ENCODE results near the gene ROCK2. TPM values are rescaled to one million over a fixed set of nuclear protein-coding genes. Genes with fewer than 3 reads are reported as not detected.

The ROCK2 gene
- polyA plus RNA-seq, 2 of the 4 experiments (the other 2 are of a cell fraction), result 34.0 to 38.7 TPM

GRCh38 chr2:11212645-11213044 is 131.8 kb downstream of the ROCK2 start:
- FAIRE-seq (no peak), DNase-seq (ENCODE audit: low read depth in 1 of 2, low spot score in 1 of 2) (no peak)
- CTCF ChIA-PET, result interaction anchor here (0.8 to 1.9 kb wide), 3 partner anchors 9 to 199 kb away, joined by 3 to 7 read pairs (median 5); a partner anchor contains a TSS

DNA sequence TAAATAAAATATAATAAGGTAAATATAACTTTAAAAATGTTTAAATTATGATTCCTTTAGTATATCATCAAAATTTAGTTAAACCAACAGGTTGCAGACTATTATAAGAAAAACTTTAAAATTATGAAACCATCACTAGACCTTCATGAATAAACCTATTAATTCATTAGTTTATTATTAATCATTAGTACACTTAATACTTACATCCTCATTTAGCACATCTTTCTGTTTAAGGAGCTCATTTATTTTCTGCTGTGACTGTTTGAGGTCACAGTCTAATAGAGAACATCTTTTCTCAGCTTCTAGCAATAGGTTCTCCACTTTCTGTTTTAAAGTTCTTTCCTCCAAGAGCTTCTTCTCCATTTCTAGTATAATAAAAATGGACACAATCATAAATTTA is 136.4 kb downstream of the ROCK2 start:
- ChIA-PET CTCF (interaction anchor here (0.6 to 2.6 kb wide), 4 partner anchors 24 to 239 kb away, joined by 3 to 15 read pairs (median 4); a partner anchor contains a TSS), POLR2A (no interaction called here)
- no peak overlapping the region for H3K27ac ChIP-seq
- no peak overlapping the region for H3K4me2 ChIP-seq
- no peak for FAIRE-seq
- H3K4me1 ChIP-seq, result peaks cover 23% of the 10 kb centered on the region
- DNase-seq (ENCODE audit: low read depth in 1 of 2, low spot score in 1 of 2), result no peak
- no peak for ATAC-seq
- no peak overlapping the region for H3K4me3 ChIP-seq
- no peaks in the 10 kb centered on the region for H3K9me3 ChIP-seq
- TF ChIP-seq HMGXB4 (CRISPR knock-in tag; IDR thresholded peaks at IDR 0.05; ENCODE audit: borderline replicate concordance) (no peak), CHD2 (IDR thresholded peaks at IDR 0.05; ENCODE audit: low read length, partially characterized antibody) (no peak), ZNF302 (CRISPR knock-in tag; IDR thresholded peaks at IDR 0.05) (no peak), BCL3 (IDR thresholded peaks at IDR 0.05) (no peak), GATA3 (IDR thresholded peaks at IDR 0.05; ENCODE audit: borderline replicate concordance) (no peak), POLR2A (IDR thresholded peaks at IDR 0.05; ENCODE audit: low read length) (no peak), CEBPB (IDR thresholded peaks at IDR 0.05) (no peak)
- TF ChIP-seq, protein P1, sequence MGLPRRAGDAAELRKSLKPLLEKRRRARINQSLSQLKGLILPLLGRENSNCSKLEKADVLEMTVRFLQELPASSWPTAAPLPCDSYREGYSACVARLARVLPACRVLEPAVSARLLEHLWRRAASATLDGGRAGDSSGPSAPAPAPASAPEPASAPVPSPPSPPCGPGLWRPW (IDR thresholded peaks at IDR 0.05), result no peak

More at GRCh38 chr2:11212645-11213044, 131.8 kb downstream of the ROCK2 start:
- Histone ChIP-seq H3K4me2 (no peak overlapping the region), H3K4me1 (peaks cover 6% of the 10 kb centered on the region; the same call in 2 of the 3 replicates), H3K4me3 (no peak overlapping the region), H3K9me3 (no peaks in the 10 kb centered on the region), H3K27ac (no peak overlapping the region)
- ATAC-seq, result no peak
- TF ChIP-seq REST (IDR thresholded peaks at IDR 0.05) (no peak), ZC3H11A (IDR thresholded peaks at IDR 0.05) (no peak), MYC (IDR thresholded peaks at IDR 0.05; ENCODE audit: borderline replicate concordance, low read length) (no peak), E2F6 (IDR thresholded peaks at IDR 0.05; ENCODE audit: borderline replicate concordance, low read depth) (no peak), MAZ (IDR thresholded peaks at IDR 0.05; ENCODE audit: borderline replicate concordance, low read depth, low read length) (no peak), HMGXB4 (CRISPR knock-in tag; IDR thresholded peaks at IDR 0.05; ENCODE audit: borderline replicate concordance) (no peak), RCOR1 (IDR thresholded peaks at IDR 0.05; ENCODE audit: low read depth, low read length) (no peak), ZNF302 (CRISPR knock-in tag; IDR thresholded peaks at IDR 0.05) (no peak), EP300 (IDR thresholded peaks at IDR 0.05) (no peak), CBX8 (IDR thresholded peaks at IDR 0.05) (no peak), RARB (CRISPR knock-in tag; IDR thresholded peaks at IDR 0.05) (no peak)
- TF ChIP-seq, protein P2, sequence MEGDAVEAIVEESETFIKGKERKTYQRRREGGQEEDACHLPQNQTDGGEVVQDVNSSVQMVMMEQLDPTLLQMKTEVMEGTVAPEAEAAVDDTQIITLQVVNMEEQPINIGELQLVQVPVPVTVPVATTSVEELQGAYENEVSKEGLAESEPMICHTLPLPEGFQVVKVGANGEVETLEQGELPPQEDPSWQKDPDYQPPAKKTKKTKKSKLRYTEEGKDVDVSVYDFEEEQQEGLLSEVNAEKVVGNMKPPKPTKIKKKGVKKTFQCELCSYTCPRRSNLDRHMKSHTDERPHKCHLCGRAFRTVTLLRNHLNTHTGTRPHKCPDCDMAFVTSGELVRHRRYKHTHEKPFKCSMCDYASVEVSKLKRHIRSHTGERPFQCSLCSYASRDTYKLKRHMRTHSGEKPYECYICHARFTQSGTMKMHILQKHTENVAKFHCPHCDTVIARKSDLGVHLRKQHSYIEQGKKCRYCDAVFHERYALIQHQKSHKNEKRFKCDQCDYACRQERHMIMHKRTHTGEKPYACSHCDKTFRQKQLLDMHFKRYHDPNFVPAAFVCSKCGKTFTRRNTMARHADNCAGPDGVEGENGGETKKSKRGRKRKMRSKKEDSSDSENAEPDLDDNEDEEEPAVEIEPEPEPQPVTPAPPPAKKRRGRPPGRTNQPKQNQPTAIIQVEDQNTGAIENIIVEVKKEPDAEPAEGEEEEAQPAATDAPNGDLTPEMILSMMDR (IDR thresholded peaks at IDR 0.05), result no peak
- POLR2A ChIA-PET, result interaction anchor here (0.6 kb wide), 1 partner anchor 177 kb away, joined by 3 read pairs; no protein-coding TSS in a partner anchor
